Measurements from ENCODE around the gene PHACTR1. TPM values are rescaled to one million over a fixed set of nuclear protein-coding genes. Genes with fewer than 3 reads are reported as not detected.

PHACTR1 gene
- polyA plus RNA-seq (2011; rRNA removed) = not detected in 2 replicates
- not detected in 2 replicates for polyA minus RNA-seq (2011; rRNA and poly(A)+ RNA removed)

GRCh38 chr6:12716298-12716916 is at the start of gene PHACTR1:
Gene PHACTR1 (plus strand): TSS chr6:12716767.
- no peak within 1 kb of the TSS for H3K27ac ChIP-seq (ENCODE audit: low read depth, low read length)
- ChIA-PET POLR2A (no interaction called here), CTCF (no interaction called here)
- H3K27me3 ChIP-seq (ENCODE audit: control insufficient read depth, insufficient read depth, low read length) = no peaks in the 10 kb centered on the region
- DNase-seq (ENCODE audit: low read depth, low spot score) = no peak
- TF ChIP-seq CTCF (IDR thresholded peaks at IDR 0.05; ENCODE audit: low read depth, low read length) = no peak
- no peak within 1 kb of the TSS for H3K4me3 ChIP-seq (ENCODE audit: low read depth, low read length)
- H3K9me3 ChIP-seq (ENCODE audit: control insufficient read depth, insufficient read depth, low read length) = no peaks in the 10 kb centered on the region

- Histone ChIP-seq H3K27ac (ENCODE audit: low read depth, low read length) (no peak overlapping the region), H3K9me3 (ENCODE audit: control insufficient read depth, insufficient read depth, low read length) (no peaks in the 10 kb centered on the region), H3K27me3 (ENCODE audit: control insufficient read depth, insufficient read depth, low read length) (no peaks in the 10 kb centered on the region), H3K4me3 (ENCODE audit: low read depth, low read length) (no peak overlapping the region)
- ChIA-PET POLR2A (no interaction called here), CTCF (no interaction called here)
- no peak for TF ChIP-seq CTCF (IDR thresholded peaks at IDR 0.05; ENCODE audit: low read depth, low read length)
- DNase-seq (ENCODE audit: low read depth, low spot score) = no peak
Measured at GRCh38 chr6:12666886-12667285, 49.7 kb upstream of the PHACTR1 start.

GRCh38 chr6:12675931-12676330 is 40.6 kb upstream of the PHACTR1 start:
- no peak for DNase-seq (ENCODE audit: low read depth, low spot score)
- POLR2A ChIA-PET = no interaction called here
- Histone ChIP-seq H3K27me3 (ENCODE audit: control insufficient read depth, insufficient read depth, low read length) (no peaks in the 10 kb centered on the region), H3K9me3 (ENCODE audit: control insufficient read depth, insufficient read depth, low read length) (no peaks in the 10 kb centered on the region), H3K27ac (ENCODE audit: low read depth, low read length) (no peak overlapping the region), H3K4me3 (ENCODE audit: low read depth, low read length) (no peak overlapping the region)
- CTCF ChIA-PET = no interaction called here
- no peak for TF ChIP-seq CTCF (IDR thresholded peaks at IDR 0.05; ENCODE audit: low read depth, low read length)

GRCh38 chr6:12679341-12679740 is 37.2 kb upstream of the PHACTR1 start:
- ChIA-PET CTCF (no interaction called here), POLR2A (no interaction called here)
- DNase-seq (ENCODE audit: low read depth, low spot score) = no peak
- no peak for TF ChIP-seq CTCF (IDR thresholded peaks at IDR 0.05; ENCODE audit: low read depth, low read length)
- no peaks in the 10 kb centered on the region for H3K27me3 ChIP-seq (ENCODE audit: control insufficient read depth, insufficient read depth, low read length)
- no peak overlapping the region for H3K4me3 ChIP-seq (ENCODE audit: low read depth, low read length)
- no peaks in the 10 kb centered on the region for H3K9me3 ChIP-seq (ENCODE audit: control insufficient read depth, insufficient read depth, low read length)
- no peak overlapping the region for H3K27ac ChIP-seq (ENCODE audit: low read depth, low read length)

- ChIA-PET CTCF (no interaction called here), POLR2A (no interaction called here)
- Histone ChIP-seq H3K9me3 (ENCODE audit: control insufficient read depth, insufficient read depth, low read length) (no peaks in the 10 kb centered on the region), H3K4me3 (ENCODE audit: low read depth, low read length) (no peak overlapping the region), H3K27ac (ENCODE audit: low read depth, low read length) (no peak overlapping the region), H3K27me3 (ENCODE audit: control insufficient read depth, insufficient read depth, low read length) (no peaks in the 10 kb centered on the region)
- DNase-seq (ENCODE audit: low read depth, low spot score) = no peak
- no peak for TF ChIP-seq CTCF (IDR thresholded peaks at IDR 0.05; ENCODE audit: low read depth, low read length)
Measured at GRCh38 chr6:12693122-12693521, 23.4 kb upstream of the PHACTR1 start.
